GM12865 (cell line): Measurements from ENCODE around the gene MAD1L1.

ENCODE experiments used
- DNase-seq: peaks from one replicate; pipeline ENCODE4 v3.0.0; 2010; ENCODE audit warnings: low read depth
- H3K4me3 ChIP-seq: 2 replicates; pipeline ENCODE4 v1.5.1; 2011; ENCODE audit warnings: mild to moderate bottlenecking, low read depth, low read length, control low read depth
- CTCF ChIP-seq: IDR thresholded peaks from 2 replicates; pipeline ENCODE4 v1.5.1; 2011; ENCODE audit warnings: low read length, control low read depth, low read depth, inconsistent platforms; ENCODE audit not compliant: insufficient read depth; ENCODE audit errors: missing control alignments

Gene MAD1L1

GRCh38 chr7:2104716-2105115, 128.0 kb downstream of the MAD1L1 start:
- no peak overlapping the region for H3K4me3 ChIP-seq
- no peak for TF ChIP-seq CTCF
- DNase-seq = no peak

- TF ChIP-seq CTCF = peak; percentile 66
- peak; percentile 72 for DNase-seq
- no peak overlapping the region for H3K4me3 ChIP-seq
These were observed 128.5 kb downstream of the MAD1L1 start for GRCh38 chr7:2104107-2104710.

GRCh38 chr7:2103071-2103898, 129.5 kb downstream of the MAD1L1 start:
- TF ChIP-seq CTCF = no peak
- no peak for DNase-seq
- H3K4me3 ChIP-seq = no peak overlapping the region

GRCh38 chr7:2102375-2102723, 130.4 kb downstream of the MAD1L1 start:
- no peak for TF ChIP-seq CTCF
- H3K4me3 ChIP-seq = no peak overlapping the region
- no peak for DNase-seq

GRCh38 chr7:2101630-2102374, 130.9 kb downstream of the MAD1L1 start:
- no peak for DNase-seq
- no peak for TF ChIP-seq CTCF

GRCh38 chr7:2100278-2101208, 132.2 kb downstream of the MAD1L1 start:
- TF ChIP-seq CTCF = peak; percentile 35
- DNase-seq = peak; percentile 84
- no peak overlapping the region for H3K4me3 ChIP-seq

More at GRCh38 chr7:2101630-2102374, 130.9 kb downstream of the MAD1L1 start:
- no peak overlapping the region for H3K4me3 ChIP-seq
